NCI-H187 (cell line): ENCODE measurements around the gene CAT.

ENCODE experiments used
- DNase-seq, 2 experiments: peaks; one replicate each; lab custom pipeline; 2025; lab: John Stamatoyannopoulos, UW

CAT gene

GRCh38 chr11:34459507-34460162 lies 20.9 kb downstream of the CAT start:
- DNase-seq = no peak

- DNase-seq = no peak
Measured at GRCh38 chr11:34460278-34460677, 21.5 kb downstream of the CAT start.

- DNase-seq = no peak
Measured at GRCh38 chr11:34461215-34461614, 22.5 kb downstream of the CAT start.

GRCh38 chr11:34464591-34465051 lies 25.9 kb downstream of the CAT start:
- no peak for DNase-seq

GRCh38 chr11:34466802-34467488 lies 28.2 kb downstream of the CAT start:
- DNase-seq = no peak

- DNase-seq = no peak
Measured at GRCh38 chr11:34468209-34468841, 29.6 kb downstream of the CAT start.

- no peak for DNase-seq
Measured at GRCh38 chr11:34473603-34474169, 35.0 kb downstream of the CAT start.

- no peak for DNase-seq
Measured at GRCh38 chr11:34475656-34476055, 36.9 kb downstream of the CAT start.

- no peak for DNase-seq
Measured at GRCh38 chr11:34476849-34477248, 38.1 kb downstream of the CAT start.

GRCh38 chr11:34478845-34479663 lies 40.3 kb downstream of the CAT start:
- DNase-seq = no peak

GRCh38 chr11:34480314-34480713 lies 41.6 kb downstream of the CAT start:
- no peak for DNase-seq

GRCh38 chr11:34481307-34481706 lies 42.6 kb downstream of the CAT start:
- DNase-seq = no peak

- no peak for DNase-seq
Measured at GRCh38 chr11:34483106-34483874, 44.6 kb downstream of the CAT start.

- no peak for DNase-seq
Measured at GRCh38 chr11:34487430-34487829, 48.7 kb downstream of the CAT start.

- DNase-seq = no peak
Measured at GRCh38 chr11:34488855-34489557, 50.3 kb downstream of the CAT start.

- no peak for DNase-seq
Measured at GRCh38 chr11:34490304-34490703, 51.6 kb downstream of the CAT start.

- peak; percentile 19 to 22 for DNase-seq
Measured at GRCh38 chr11:34492806-34493414, 54.2 kb downstream of the CAT start.

- no peak for DNase-seq
Measured at GRCh38 chr11:34493468-34493867, 54.7 kb downstream of the CAT start.

GRCh38 chr11:34493926-34494595 lies 55.3 kb downstream of the CAT start:
- DNase-seq = no peak
